GM18507 (cell line): ENCODE measurements around the gene KIR2DL3.
"Not testable (repeated sequence)": the region's sequence is repeated elsewhere in the genome, so short reads cannot be mapped to it uniquely, and the experiment has no call there.

Source experiments
- DNase-seq: peaks from one replicate; pipeline ENCODE4 v3.0.0; 2011; ENCODE audit warnings: low read depth; ENCODE audit not compliant: insufficient read length; ENCODE audit errors: extremely low spot score
- FAIRE-seq: peaks from 2 replicates; lab custom pipeline; 2011; peaks lifted over from hg19 to GRCh38; lab: Jason Lieb, UNC

Gene KIR2DL3

GRCh38 chr19:54739587-54740497 lies 1.5 kb downstream of the KIR2DL3 start:
- FAIRE-seq, result no peak
- no peak for DNase-seq

GRCh38 chr19:54741950-54742349 lies 3.6 kb downstream of the KIR2DL3 start:
- not testable (repeated sequence) for FAIRE-seq

GRCh38 chr19:54744080-54744479 lies 5.8 kb downstream of the KIR2DL3 start:
- not testable (repeated sequence) for FAIRE-seq, DNase-seq

More at GRCh38 chr19:54741950-54742349, 3.6 kb downstream of the KIR2DL3 start:
- DNase-seq, result not testable (repeated sequence)

GRCh38 chr19:54747614-54748322 lies 9.5 kb downstream of the KIR2DL3 start:
- FAIRE-seq, DNase-seq: not testable (repeated sequence)

GRCh38 chr19:54750276-54750675 lies 12.0 kb downstream of the KIR2DL3 start:
- not testable (repeated sequence) for FAIRE-seq, DNase-seq

- FAIRE-seq, result not testable (repeated sequence)
Observed at GRCh38 chr19:54756204-54757110, 18.1 kb downstream of the KIR2DL3 start.

GRCh38 chr19:54758577-54758976 lies 20.3 kb downstream of the KIR2DL3 start:
- not testable (repeated sequence) for FAIRE-seq, DNase-seq

More at GRCh38 chr19:54756204-54757110, 18.1 kb downstream of the KIR2DL3 start:
- not testable (repeated sequence) for DNase-seq

- not testable (repeated sequence) for FAIRE-seq, DNase-seq
Observed at GRCh38 chr19:54764219-54764618, 25.9 kb downstream of the KIR2DL3 start.

GRCh38 chr19:54766464-54766863 lies 28.2 kb downstream of the KIR2DL3 start:
- FAIRE-seq, DNase-seq: not testable (repeated sequence)

- FAIRE-seq, DNase-seq: not testable (repeated sequence)
Observed at GRCh38 chr19:54769646-54770045, 31.3 kb downstream of the KIR2DL3 start, which contains the start of gene KIR2DL1. TSS of gene KIR2DL1 (plus strand) at chr19:54769793. CDS start at chr19:54769851, 58 bp downstream.

GRCh38 chr19:54770511-54770910 lies 32.2 kb downstream of the KIR2DL3 start:
- not testable (repeated sequence) for FAIRE-seq, DNase-seq

GRCh38 chr19:54771018-54771960 lies 33.0 kb downstream of the KIR2DL3 start:
- DNase-seq, FAIRE-seq: not testable (repeated sequence)

GRCh38 chr19:54772666-54773065 lies 34.4 kb downstream of the KIR2DL3 start:
- not testable (repeated sequence) for FAIRE-seq, DNase-seq

- not testable (repeated sequence) for DNase-seq, FAIRE-seq
Observed at GRCh38 chr19:54775095-54775815, 36.9 kb downstream of the KIR2DL3 start.

- DNase-seq, result not testable (repeated sequence)
Observed at GRCh38 chr19:54775830-54776229, 37.5 kb downstream of the KIR2DL3 start.

GRCh38 chr19:54777851-54778250 lies 39.5 kb downstream of the KIR2DL3 start:
- FAIRE-seq, DNase-seq: not testable (repeated sequence)

More at GRCh38 chr19:54775830-54776229, 37.5 kb downstream of the KIR2DL3 start:
- not testable (repeated sequence) for FAIRE-seq

GRCh38 chr19:54778896-54779295 lies 40.6 kb downstream of the KIR2DL3 start:
- not testable (repeated sequence) for FAIRE-seq

More at GRCh38 chr19:54778896-54779295, 40.6 kb downstream of the KIR2DL3 start:
- not testable (repeated sequence) for DNase-seq
